Medulla oblongata (tissue), 1 donor: ENCODE measurements around the gene VPREB1.
"Not testable (repeated sequence)": the region's sequence is repeated elsewhere in the genome, so short reads cannot be mapped to it uniquely, and the experiment has no call there.

Source experiments
- DNase-seq: peaks from one replicate; pipeline ENCODE4 v3.0.0-alpha.2; 2015; ENCODE audit errors: extremely low spot score

Gene VPREB1

GRCh38 chr22:22214819-22215329 is 29.7 kb upstream of the VPREB1 start:
- no peak for DNase-seq

GRCh38 chr22:22215659-22216449 is 28.7 kb upstream of the VPREB1 start:
- no peak for DNase-seq

- no peak for DNase-seq
Measured at GRCh38 chr22:22216450-22216959, 28.1 kb upstream of the VPREB1 start.

- no peak for DNase-seq
Measured at GRCh38 chr22:22218302-22218701, 26.3 kb upstream of the VPREB1 start.

- no peak for DNase-seq
Measured at GRCh38 chr22:22219140-22219996, 25.2 kb upstream of the VPREB1 start.

- DNase-seq: not testable (repeated sequence)
Measured at GRCh38 chr22:22221043-22221442, 23.5 kb upstream of the VPREB1 start.

- DNase-seq: no peak
Measured at GRCh38 chr22:22226448-22227187, 18.0 kb upstream of the VPREB1 start.

GRCh38 chr22:22228421-22228820 is 16.2 kb upstream of the VPREB1 start:
- DNase-seq: no peak

- no peak for DNase-seq
Measured at GRCh38 chr22:22228921-22229320, 15.7 kb upstream of the VPREB1 start.

- DNase-seq: no peak
Measured at GRCh38 chr22:22229683-22230420, 14.7 kb upstream of the VPREB1 start.

- DNase-seq: no peak
Measured at GRCh38 chr22:22230438-22230837, 14.1 kb upstream of the VPREB1 start.

- no peak for DNase-seq
Measured at GRCh38 chr22:22233081-22233480, 11.5 kb upstream of the VPREB1 start.

- DNase-seq: peak; percentile 30
Measured at GRCh38 chr22:22235558-22235957, 9.0 kb upstream of the VPREB1 start.

- DNase-seq: no peak
Measured at GRCh38 chr22:22237521-22237920, 7.1 kb upstream of the VPREB1 start.

GRCh38 chr22:22239311-22239939 is 5.2 kb upstream of the VPREB1 start:
- DNase-seq: no peak

GRCh38 chr22:22241554-22241898 is 3.1 kb upstream of the VPREB1 start:
- no peak for DNase-seq

- no peak for DNase-seq
Measured at GRCh38 chr22:22242488-22242887, 2.1 kb upstream of the VPREB1 start.

GRCh38 chr22:22243033-22243680 is 1.4 kb upstream of the VPREB1 start:
- DNase-seq: no peak

- DNase-seq: no peak
Measured at GRCh38 chr22:22245256-22245909, 797 bp downstream of the VPREB1 start.
